Femur (tissue), 1 donor: ENCODE results near the gene COG2.
"Not testable (repeated sequence)": the region's sequence is repeated elsewhere in the genome, so short reads cannot be mapped to it uniquely, and the experiment has no call there.

Experiments used
- DNase-seq: peaks from one replicate; pipeline ENCODE4 v3.0.0-alpha.2; 2017

The COG2 gene

GRCh38 chr1:230626232-230626631 lies 16.0 kb upstream of the COG2 start:
- DNase-seq, result no peak

- DNase-seq, result no peak
Measured at GRCh38 chr1:230627767-230628166, 14.5 kb upstream of the COG2 start.

GRCh38 chr1:230629511-230629910 lies 12.8 kb upstream of the COG2 start:
- no peak for DNase-seq

- no peak for DNase-seq
Measured at GRCh38 chr1:230631477-230631876, 10.8 kb upstream of the COG2 start.

GRCh38 chr1:230632273-230632873 lies 9.9 kb upstream of the COG2 start:
- DNase-seq, result no peak

GRCh38 chr1:230633469-230633868 lies 8.8 kb upstream of the COG2 start:
- no peak for DNase-seq

GRCh38 chr1:230634384-230634783 lies 7.9 kb upstream of the COG2 start:
- no peak for DNase-seq

GRCh38 chr1:230636575-230637148 lies 5.6 kb upstream of the COG2 start:
- no peak for DNase-seq

GRCh38 chr1:230639714-230640209 lies 2.5 kb upstream of the COG2 start:
- no peak for DNase-seq

- DNase-seq, result no peak
Measured at GRCh38 chr1:230641346-230641745, 935 bp upstream of the COG2 start.

GRCh38 chr1:230641900-230642262 lies 400 bp upstream of the COG2 start:
- no peak for DNase-seq

GRCh38 chr1:230643908-230644307 lies 1.6 kb downstream of the COG2 start:
- no peak for DNase-seq

- DNase-seq, result no peak
Measured at GRCh38 chr1:230646710-230647302, 4.5 kb downstream of the COG2 start.

- DNase-seq, result no peak
Measured at GRCh38 chr1:230647321-230647720, 5.0 kb downstream of the COG2 start.

GRCh38 chr1:230648114-230648513 lies 5.8 kb downstream of the COG2 start:
- DNase-seq, result no peak

- DNase-seq, result no peak
Measured at GRCh38 chr1:230650300-230650699, 8.0 kb downstream of the COG2 start.

- no peak for DNase-seq
Measured at GRCh38 chr1:230651235-230651634, 9.0 kb downstream of the COG2 start.

GRCh38 chr1:230656719-230657118 lies 14.4 kb downstream of the COG2 start:
- DNase-seq, result not testable (repeated sequence)

GRCh38 chr1:230658103-230658502 lies 15.8 kb downstream of the COG2 start:
- DNase-seq, result not testable (repeated sequence)

GRCh38 chr1:230658691-230659090 lies 16.4 kb downstream of the COG2 start:
- DNase-seq, result no peak

GRCh38 chr1:230661976-230662375 lies 19.7 kb downstream of the COG2 start:
- DNase-seq, result no peak

GRCh38 chr1:230668227-230668626 lies 25.9 kb downstream of the COG2 start:
- DNase-seq, result no peak

- DNase-seq, result no peak
Measured at GRCh38 chr1:230669543-230669942, 27.3 kb downstream of the COG2 start.

- no peak for DNase-seq
Measured at GRCh38 chr1:230674581-230674980, 32.3 kb downstream of the COG2 start.

GRCh38 chr1:230677200-230677599 lies 34.9 kb downstream of the COG2 start:
- no peak for DNase-seq
